HG03469 (cell line): ENCODE measurements around the gene FRAS1.
"Not testable (repeated sequence)": the region's sequence is repeated elsewhere in the genome, so short reads cannot be mapped to it uniquely, and the experiment has no call there.

ENCODE experiments used
- ATAC-seq: cut with Tn5 transposase; IDR thresholded peaks from one replicate; pipeline ENCODE4 v1.9.1; 2021; ENCODE audit warnings: mild to moderate bottlenecking, moderate library complexity, moderate number of reproducible peaks; ENCODE audit not compliant: unreplicated experiment

FRAS1 gene

GRCh38 chr4:78424461-78424860 is 367.3 kb downstream of the FRAS1 start:
- no peak for ATAC-seq

GRCh38 chr4:78426972-78427371 is 369.8 kb downstream of the FRAS1 start:
- ATAC-seq = no peak

GRCh38 chr4:78428996-78429395 is 371.9 kb downstream of the FRAS1 start:
- ATAC-seq = no peak

GRCh38 chr4:78432896-78433295 is 375.8 kb downstream of the FRAS1 start:
- ATAC-seq = no peak

- ATAC-seq = no peak
Observed at GRCh38 chr4:78437608-78438088, 380.5 kb downstream of the FRAS1 start.

- ATAC-seq = no peak
Observed at GRCh38 chr4:78439328-78439727, 382.2 kb downstream of the FRAS1 start.

GRCh38 chr4:78441756-78442155 is 384.6 kb downstream of the FRAS1 start:
- ATAC-seq = no peak

- ATAC-seq = no peak
Observed at GRCh38 chr4:78446619-78447018, 389.5 kb downstream of the FRAS1 start.

GRCh38 chr4:78451407-78451806 is 394.3 kb downstream of the FRAS1 start:
- no peak for ATAC-seq

GRCh38 chr4:78454016-78454415 is 396.9 kb downstream of the FRAS1 start:
- no peak for ATAC-seq

- ATAC-seq = no peak
Observed at GRCh38 chr4:78457751-78458150, 400.6 kb downstream of the FRAS1 start.

- no peak for ATAC-seq
Observed at GRCh38 chr4:78459327-78459726, 402.2 kb downstream of the FRAS1 start.

- ATAC-seq = no peak
Observed at GRCh38 chr4:78460368-78460767, 403.2 kb downstream of the FRAS1 start.

- ATAC-seq = no peak
Observed at GRCh38 chr4:78464265-78464664, 407.1 kb downstream of the FRAS1 start.

- not testable (repeated sequence) for ATAC-seq
Observed at GRCh38 chr4:78467223-78467622, 410.1 kb downstream of the FRAS1 start.

GRCh38 chr4:78468272-78468671 is 411.1 kb downstream of the FRAS1 start:
- no peak for ATAC-seq

- ATAC-seq = no peak
Observed at GRCh38 chr4:78476108-78476704, 419.1 kb downstream of the FRAS1 start.

GRCh38 chr4:78477276-78477675 is 420.2 kb downstream of the FRAS1 start:
- no peak for ATAC-seq

- ATAC-seq = no peak
Observed at GRCh38 chr4:78478523-78478922, 421.4 kb downstream of the FRAS1 start.

- no peak for ATAC-seq
Observed at GRCh38 chr4:78480286-78480685, 423.2 kb downstream of the FRAS1 start.

GRCh38 chr4:78481180-78481579 is 424.1 kb downstream of the FRAS1 start:
- ATAC-seq = no peak

- ATAC-seq = no peak
Observed at GRCh38 chr4:78482281-78482680, 425.2 kb downstream of the FRAS1 start.

GRCh38 chr4:78483811-78484210 is 426.7 kb downstream of the FRAS1 start:
- no peak for ATAC-seq
